Occipital lobe (tissue), 2 donors: ENCODE data around the gene FOXN3. TPM values are rescaled to one million over a fixed set of nuclear protein-coding genes. Genes with fewer than 3 reads are reported as not detected.
"Not testable (repeated sequence)": the region's sequence is repeated elsewhere in the genome, so short reads cannot be mapped to it uniquely, and the experiment has no call there.

ENCODE experiments used
- DNase-seq: peaks from one replicate; lab custom pipeline; 2025; lab: John Stamatoyannopoulos, UW
- total RNA-seq: library from RNA; depleted of rRNA; stranded (reverse); fragments of >200 nt; gene quantifications from one replicate; pipeline ENCODE4 v1.2.3, GENCODE V29; 2014

Gene FOXN3
- total RNA-seq, 1 donor from 2014 or later, result 36.8 TPM

DNA sequence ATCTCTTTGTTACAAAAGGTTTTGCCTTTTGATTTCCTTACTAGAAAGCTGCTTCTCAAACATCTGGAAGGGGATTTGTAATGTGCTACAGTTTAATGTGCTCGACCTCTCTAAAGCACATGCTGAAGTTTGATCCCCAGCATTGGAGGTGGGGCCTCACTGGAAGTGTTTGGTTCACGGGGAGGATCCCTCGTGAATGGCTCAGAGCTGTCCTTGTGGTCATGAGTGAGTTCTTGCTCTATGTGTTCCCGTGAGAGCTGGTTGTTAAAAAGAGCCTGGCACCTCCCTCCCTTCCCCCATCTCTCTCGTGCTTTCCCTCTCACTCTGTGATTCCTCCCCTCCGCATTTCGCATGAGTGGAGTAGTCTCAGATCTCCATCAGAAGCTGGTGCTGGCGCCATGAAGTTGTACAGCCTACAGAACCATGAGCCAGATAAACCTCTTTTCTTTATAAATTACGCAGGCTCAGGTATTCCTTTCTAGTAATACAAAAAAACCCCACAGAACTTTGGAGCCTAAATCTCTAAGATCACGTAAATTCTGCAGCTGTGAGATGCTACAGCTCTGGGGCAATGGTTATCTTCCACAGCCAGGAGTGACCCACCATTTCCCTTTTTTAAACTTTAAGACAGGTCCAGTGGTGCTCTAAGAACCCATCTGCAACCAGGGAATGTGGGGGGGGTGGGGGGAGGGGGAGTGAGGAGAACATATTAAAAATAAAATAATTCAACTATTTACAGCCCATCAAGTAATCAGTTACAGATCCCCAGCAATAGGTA, 214.4 kb downstream of the FOXN3 start:
- no peak for DNase-seq

DNA sequence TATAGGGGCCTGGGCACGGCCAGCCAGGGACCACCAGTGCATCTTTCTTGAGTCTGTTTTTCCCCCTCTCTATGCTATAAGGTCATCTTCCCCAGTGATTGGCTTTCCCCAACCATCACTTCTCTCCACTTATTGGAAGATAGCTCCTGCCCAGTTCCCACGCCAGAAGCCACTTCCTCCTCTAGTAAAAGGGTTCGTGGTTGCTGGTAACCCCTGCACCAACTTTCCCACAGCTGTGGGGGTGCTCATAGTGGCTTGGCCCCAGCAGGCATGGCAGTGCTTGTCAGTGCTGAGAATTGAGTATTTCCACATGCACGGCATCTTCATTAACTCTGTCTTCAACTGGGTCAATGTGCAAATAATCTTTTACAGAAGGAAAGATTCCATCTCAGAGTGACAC, 215.4 kb downstream of the FOXN3 start:
- DNase-seq, result no peak

DNA sequence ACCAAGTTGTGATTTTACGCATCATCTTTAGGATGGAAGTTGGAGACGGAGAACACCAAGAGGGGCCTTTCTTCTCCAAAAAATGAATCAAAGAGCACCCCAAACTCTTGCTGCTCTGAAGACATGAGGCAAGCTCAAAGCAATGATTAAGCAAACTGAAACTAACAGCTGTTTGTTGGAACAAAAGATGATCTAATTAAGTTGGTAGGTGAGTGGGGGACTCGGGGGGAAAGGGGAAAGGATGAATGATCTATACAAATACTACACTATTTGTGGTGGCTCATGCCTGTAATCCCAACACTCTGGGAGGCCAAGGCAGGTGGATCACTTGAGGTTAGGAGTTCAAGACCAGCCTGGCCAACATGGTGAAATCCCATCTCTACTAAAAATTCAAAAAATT, 217.7 kb downstream of the FOXN3 start:
- DNase-seq, result not testable (repeated sequence)

- no peak for DNase-seq
Measured at GRCh38 chr14:89198544-89199329, 218.3 kb downstream of the FOXN3 start.

- DNase-seq, result no peak
Measured at GRCh38 chr14:89197623-89198022, 219.4 kb downstream of the FOXN3 start.

DNA sequence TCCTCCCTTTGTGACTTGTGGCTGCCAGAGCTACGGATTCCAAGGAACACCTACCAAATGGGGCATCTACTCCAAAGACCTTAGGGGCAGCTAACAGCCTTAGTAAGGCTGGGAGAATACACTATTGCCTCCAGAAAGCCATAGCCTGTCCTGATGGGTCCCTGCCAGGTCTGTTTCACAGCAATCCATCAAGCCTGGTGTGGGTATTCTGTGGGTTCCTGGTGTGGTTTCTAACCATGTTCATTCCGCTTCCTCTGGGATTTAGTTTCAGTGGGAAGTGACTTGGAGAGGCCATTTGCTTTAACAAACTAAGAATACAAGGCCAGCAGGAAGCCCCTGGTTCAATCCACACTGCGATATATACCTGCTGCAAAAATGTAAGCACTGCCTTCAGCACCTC, 220.5 kb downstream of the FOXN3 start:
- no peak for DNase-seq

- DNase-seq, result no peak
Measured at GRCh38 chr14:89194376-89194775, 222.7 kb downstream of the FOXN3 start.

GRCh38 chr14:89190765-89191513, 226.1 kb downstream of the FOXN3 start:
- peak; percentile 14 for DNase-seq

GRCh38 chr14:89188492-89188891, 228.5 kb downstream of the FOXN3 start:
- no peak for DNase-seq

DNA sequence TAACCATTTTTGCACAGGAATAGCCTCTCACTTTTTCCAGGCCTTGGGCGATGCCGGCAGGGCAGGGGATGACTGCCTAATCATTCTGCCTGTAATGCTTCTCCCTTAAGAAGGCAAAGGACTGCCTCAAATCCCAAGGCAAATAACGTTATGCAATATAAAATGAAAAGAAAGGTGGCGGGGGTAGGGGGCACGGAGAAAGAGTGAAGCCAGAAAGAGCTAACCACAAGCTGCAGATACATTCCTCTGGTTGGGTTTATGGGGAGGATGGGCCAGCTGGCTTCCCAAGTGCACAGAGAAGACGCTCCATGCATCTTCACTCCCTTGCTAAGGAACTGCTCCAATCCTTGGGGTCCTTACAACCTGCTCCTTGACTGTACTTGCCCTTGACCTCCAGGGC, 229.5 kb downstream of the FOXN3 start:
- no peak for DNase-seq

- DNase-seq, result no peak
Measured at GRCh38 chr14:89186856-89187376, 230.1 kb downstream of the FOXN3 start.

DNA sequence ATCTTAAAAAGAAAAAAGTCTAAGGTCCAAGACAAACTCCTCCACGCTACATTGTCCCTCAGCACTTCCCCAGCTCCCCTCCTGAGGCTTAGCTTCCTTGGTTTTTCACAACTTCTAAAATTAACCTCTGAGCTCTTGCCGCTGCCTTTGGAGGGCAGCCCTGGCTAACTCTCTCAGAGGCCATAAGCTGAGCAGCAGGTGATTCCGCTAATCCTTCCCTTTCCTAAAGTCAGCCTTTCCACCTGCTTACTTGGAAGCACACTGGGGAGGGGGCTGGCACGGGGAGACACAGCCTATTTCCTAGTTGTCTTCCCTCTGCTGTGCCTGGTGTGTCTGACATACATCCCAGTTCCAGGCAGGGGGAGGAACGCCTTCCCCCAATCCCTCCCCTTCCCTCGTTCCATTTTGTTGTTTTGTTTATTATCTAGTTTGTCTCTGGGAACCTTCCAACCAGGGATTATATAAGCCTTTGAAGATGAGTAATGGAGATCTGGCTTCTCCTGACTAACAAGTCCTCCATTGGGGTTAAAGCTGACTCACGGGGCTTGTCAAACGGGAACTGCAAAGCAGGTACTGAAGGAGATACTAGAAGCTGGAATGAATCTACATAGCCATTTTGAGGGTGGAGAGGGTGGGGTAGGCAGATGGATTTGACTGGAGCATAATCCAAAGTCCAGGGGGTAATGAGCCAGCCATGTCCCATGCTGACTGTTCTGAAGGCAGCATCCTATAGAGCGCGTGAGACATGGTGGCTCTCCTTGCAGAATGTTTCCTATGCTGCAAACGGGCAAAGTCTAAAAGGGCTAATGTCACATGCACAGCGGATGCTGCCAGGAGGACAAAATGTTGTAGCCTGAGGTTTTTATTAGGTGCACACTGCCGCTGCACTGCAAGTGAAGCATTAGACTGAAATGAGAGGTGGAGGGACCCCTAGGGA, 230.8 kb downstream of the FOXN3 start:
- DNase-seq, result peak; percentile 58

- DNase-seq, result peak; percentile 10
Measured at GRCh38 chr14:89184952-89185351, 232.1 kb downstream of the FOXN3 start.

DNA sequence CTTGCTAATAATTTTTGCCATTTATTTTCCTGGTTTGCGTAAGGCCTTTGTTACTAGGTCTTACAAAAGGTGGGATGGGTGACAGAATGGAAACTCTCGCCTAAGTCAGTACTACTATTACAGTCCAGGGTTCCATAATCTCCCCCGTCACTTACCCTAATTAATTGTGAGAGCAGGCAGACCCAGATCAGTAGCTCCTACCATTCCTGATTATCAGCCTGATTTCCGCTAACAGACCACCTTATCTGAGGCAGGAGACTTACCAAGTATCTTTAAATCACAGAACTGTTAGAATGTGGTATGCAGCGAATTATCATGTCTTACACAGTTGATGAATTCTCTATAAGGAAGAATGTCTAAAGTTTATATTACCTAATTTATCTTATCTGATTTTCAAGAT, 234.7 kb downstream of the FOXN3 start:
- DNase-seq, result no peak

- DNase-seq, result no peak
Measured at GRCh38 chr14:89180546-89180945, 236.5 kb downstream of the FOXN3 start.

GRCh38 chr14:89179891-89180404, 237.1 kb downstream of the FOXN3 start:
- DNase-seq, result no peak

DNA sequence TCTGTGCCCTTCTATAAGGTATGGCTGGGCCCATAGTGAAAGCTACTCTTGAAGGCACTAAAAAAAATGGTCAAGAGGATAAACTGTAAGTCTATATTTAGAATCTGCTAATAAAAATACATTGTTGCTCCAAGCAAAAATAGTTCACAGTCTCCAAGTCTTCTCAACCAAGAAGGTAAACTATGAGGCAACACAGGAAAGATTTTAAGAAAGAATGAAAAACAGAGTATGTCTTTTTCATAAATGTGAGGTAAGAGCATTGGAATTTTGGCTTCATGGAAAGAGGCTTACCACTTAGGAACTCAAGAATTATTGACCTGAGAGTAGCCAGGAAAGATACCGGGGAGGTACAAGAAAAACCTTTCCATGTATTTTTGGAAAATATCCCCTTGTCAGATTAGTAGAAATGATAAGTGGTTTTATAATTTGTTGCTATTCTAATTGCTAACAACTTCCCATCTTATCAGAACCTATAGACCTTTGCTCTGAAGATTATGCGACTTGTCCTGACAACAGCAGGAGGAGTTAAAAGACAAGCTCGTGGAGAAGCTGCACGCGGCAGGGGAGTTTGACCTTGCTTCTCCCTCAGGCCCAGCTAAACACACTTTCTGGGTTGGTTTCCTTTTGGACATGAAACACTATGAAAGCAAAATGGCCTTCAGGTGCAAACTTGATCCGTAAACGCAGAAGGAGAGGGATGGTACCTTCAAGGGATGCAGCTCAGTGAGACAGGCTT, 238.1 kb downstream of the FOXN3 start:
- DNase-seq, result no peak

- DNase-seq, result no peak
Measured at GRCh38 chr14:89178376-89178775, 238.7 kb downstream of the FOXN3 start.

- no peak for DNase-seq
Measured at GRCh38 chr14:89175881-89176799, 240.9 kb downstream of the FOXN3 start.
